ENCODE results near the gene SULT1C2. TPM values are rescaled to one million over a fixed set of nuclear protein-coding genes. Genes with fewer than 3 reads are reported as not detected.

SULT1C2 gene
- total and polyA plus RNA-seq, 7 experiments from 2014 or later = not detected

- H3K27ac ChIP-seq (ENCODE audit: low read depth, low read length) = no peak overlapping the region
- ChIA-PET POLR2A (no interaction called here), CTCF (no interaction called here)
- intact Hi-C loops (cut with micrococcal nuclease) = no loop called here
- Mint-ChIP-seq H3K4me3 (no peak overlapping the region), H3K27me3 (peaks cover 0 to 36% (median 12%) of the 10 kb centered on the region in 5 donors), H3K9me3 (peaks cover 0 to 1% (median 0%) of the 10 kb centered on the region in 11 donors), H3K4me1 (no peaks in the 10 kb centered on the region), H3K27ac (no peak overlapping the region), H3K36me3 (no peaks in the 10 kb centered on the region)
- H3K4me1 ChIP-seq (ENCODE audit: control insufficient read depth in 2 of 2, insufficient read depth in 2 of 2, low read length in 2 of 2) = no peaks in the 10 kb centered on the region
- no peak for DNase-seq
- H3K36me3 ChIP-seq (ENCODE audit: control insufficient read depth in 2 of 3, insufficient read depth in 3 of 3, low read length in 3 of 3) = no peaks in the 10 kb centered on the region
- no peak overlapping the region for H3K4me3 ChIP-seq (ENCODE audit: low read length)
- H3K9me3 ChIP-seq (ENCODE audit: control insufficient read depth in 2 of 3, low read length in 3 of 3) = no peaks in the 10 kb centered on the region
- ATAC-seq = no peak
- no peaks in the 10 kb centered on the region for H3K27me3 ChIP-seq (ENCODE audit: control insufficient read depth in 2 of 2, insufficient read depth in 2 of 2, low read length in 2 of 2)
These were observed 34.9 kb downstream of the SULT1C2 start for GRCh38 chr2:108323619-108324018.

GRCh38 chr2:108324531-108325255 is 36.0 kb downstream of the SULT1C2 start:
- Histone ChIP-seq H3K36me3 (ENCODE audit: control insufficient read depth in 2 of 3, insufficient read depth in 3 of 3, low read length in 3 of 3) (no peaks in the 10 kb centered on the region), H3K27me3 (ENCODE audit: control insufficient read depth in 2 of 2, insufficient read depth in 2 of 2, low read length in 2 of 2) (no peaks in the 10 kb centered on the region), H3K4me1 (ENCODE audit: control insufficient read depth in 2 of 2, insufficient read depth in 2 of 2, low read length in 2 of 2) (no peaks in the 10 kb centered on the region), H3K27ac (ENCODE audit: low read depth, low read length) (no peak overlapping the region), H3K9me3 (ENCODE audit: control insufficient read depth in 2 of 3, low read length in 3 of 3) (no peaks in the 10 kb centered on the region), H3K4me3 (ENCODE audit: low read length) (no peak overlapping the region)
- DNase-seq (no peak), ATAC-seq (no peak)
- intact Hi-C loops (cut with micrococcal nuclease) = no loop called here
- peaks cover 0 to 1% (median 0%) of the 10 kb centered on the region in 11 donors for H3K9me3 Mint-ChIP-seq
- H3K36me3 Mint-ChIP-seq = no peaks in the 10 kb centered on the region
- H3K27ac Mint-ChIP-seq = no peak overlapping the region
- no peaks in the 10 kb centered on the region for H3K4me1 Mint-ChIP-seq
- CTCF ChIA-PET = interaction anchor here (0.6 kb wide), 1 partner anchor 284 kb away, joined by 3 read pairs; no protein-coding TSS in a partner anchor
- POLR2A ChIA-PET = interaction anchor here (0.7 kb wide), 1 partner anchor 12 kb away, joined by 3 read pairs; no protein-coding TSS in a partner anchor
- H3K27me3 Mint-ChIP-seq = peaks cover 2 to 41% (median 18%) of the 10 kb centered on the region in 5 donors
- no peak overlapping the region for H3K4me3 Mint-ChIP-seq

GRCh38 chr2:108325756-108326155 is 37.1 kb downstream of the SULT1C2 start:
- H3K4me1 ChIP-seq (ENCODE audit: control insufficient read depth in 2 of 2, insufficient read depth in 2 of 2, low read length in 2 of 2) = no peaks in the 10 kb centered on the region
- no peaks in the 10 kb centered on the region for H3K36me3 ChIP-seq (ENCODE audit: control insufficient read depth in 2 of 3, insufficient read depth in 3 of 3, low read length in 3 of 3)
- intact Hi-C loops (cut with micrococcal nuclease) = no loop called here
- Mint-ChIP-seq H3K4me3 (no peak overlapping the region), H3K27me3 (peaks cover 5 to 41% (median 23%) of the 10 kb centered on the region in 5 donors), H3K4me1 (no peaks in the 10 kb centered on the region), H3K36me3 (no peaks in the 10 kb centered on the region), H3K27ac (no peak overlapping the region), H3K9me3 (peaks cover 0 to 3% (median 0%) of the 10 kb centered on the region in 11 donors)
- no peaks in the 10 kb centered on the region for H3K27me3 ChIP-seq (ENCODE audit: control insufficient read depth in 2 of 2, insufficient read depth in 2 of 2, low read length in 2 of 2)
- no peak for DNase-seq
- no peak overlapping the region for H3K27ac ChIP-seq (ENCODE audit: low read depth, low read length)
- no peak overlapping the region for H3K4me3 ChIP-seq (ENCODE audit: low read length)
- ATAC-seq = no peak
- no peaks in the 10 kb centered on the region for H3K9me3 ChIP-seq (ENCODE audit: control insufficient read depth in 2 of 3, low read length in 3 of 3)
- CTCF ChIA-PET = interaction anchor here (0.6 to 0.8 kb wide), 2 partner anchors 147 to 283 kb away, joined by 3 read pairs; no protein-coding TSS in a partner anchor
- POLR2A ChIA-PET = no interaction called here

GRCh38 chr2:108329771-108330170 is 41.1 kb downstream of the SULT1C2 start:
- H3K27me3 ChIP-seq (ENCODE audit: control insufficient read depth in 2 of 2, insufficient read depth in 2 of 2, low read length in 2 of 2) = no peaks in the 10 kb centered on the region
- H3K4me1 ChIP-seq (ENCODE audit: control insufficient read depth in 2 of 2, insufficient read depth in 2 of 2, low read length in 2 of 2) = no peaks in the 10 kb centered on the region
- DNase-seq = no peak
- Mint-ChIP-seq H3K27me3 (peaks cover 2 to 26% (median 21%) of the 10 kb centered on the region in 5 donors), H3K9me3 (peaks cover 0 to 3% (median 0%) of the 10 kb centered on the region in 11 donors), H3K27ac (no peak overlapping the region), H3K36me3 (no peaks in the 10 kb centered on the region), H3K4me1 (no peaks in the 10 kb centered on the region), H3K4me3 (no peak overlapping the region)
- H3K9me3 ChIP-seq (ENCODE audit: control insufficient read depth in 2 of 3, low read length in 3 of 3) = no peaks in the 10 kb centered on the region
- H3K36me3 ChIP-seq (ENCODE audit: control insufficient read depth in 2 of 3, insufficient read depth in 3 of 3, low read length in 3 of 3) = no peaks in the 10 kb centered on the region
- no peak for ATAC-seq
- POLR2A ChIA-PET = no interaction called here
- H3K4me3 ChIP-seq (ENCODE audit: low read length) = no peak overlapping the region
- CTCF ChIA-PET = no interaction called here
- intact Hi-C loops (cut with micrococcal nuclease) = no loop called here
- no peak overlapping the region for H3K27ac ChIP-seq (ENCODE audit: low read depth, low read length)

GRCh38 chr2:108330979-108331378 is 42.3 kb downstream of the SULT1C2 start:
- CTCF ChIA-PET = no interaction called here
- H3K4me3 Mint-ChIP-seq = no peak overlapping the region

GRCh38 chr2:108345951-108346350 is 57.3 kb downstream of the SULT1C2 start:
- ChIA-PET POLR2A (no interaction called here), CTCF (no interaction called here)
- intact Hi-C loops (cut with micrococcal nuclease) = no loop called here
- no peaks in the 10 kb centered on the region for H3K36me3 ChIP-seq (ENCODE audit: control insufficient read depth in 2 of 3, insufficient read depth in 3 of 3, low read length in 3 of 3)
- DNase-seq = no peak
- Mint-ChIP-seq H3K27me3 (peaks cover 7 to 19% (median 10%) of the 10 kb centered on the region in 5 donors), H3K27ac (no peak overlapping the region), H3K4me1 (no peaks in the 10 kb centered on the region), H3K36me3 (no peaks in the 10 kb centered on the region), H3K4me3 (no peak overlapping the region), H3K9me3 (no peaks in the 10 kb centered on the region)
- H3K27me3 ChIP-seq (ENCODE audit: control insufficient read depth in 2 of 2, insufficient read depth in 2 of 2, low read length in 2 of 2) = no peaks in the 10 kb centered on the region
- ATAC-seq = no peak
- no peak overlapping the region for H3K4me3 ChIP-seq (ENCODE audit: low read length)
- H3K27ac ChIP-seq (ENCODE audit: low read depth, low read length) = no peak overlapping the region
- no peaks in the 10 kb centered on the region for H3K4me1 ChIP-seq (ENCODE audit: control insufficient read depth in 2 of 2, insufficient read depth in 2 of 2, low read length in 2 of 2)
- H3K9me3 ChIP-seq (ENCODE audit: control insufficient read depth in 2 of 3, low read length in 3 of 3) = no peaks in the 10 kb centered on the region

More at GRCh38 chr2:108330979-108331378, 42.3 kb downstream of the SULT1C2 start:
- Histone ChIP-seq H3K4me1 (ENCODE audit: control insufficient read depth in 2 of 2, insufficient read depth in 2 of 2, low read length in 2 of 2) (no peaks in the 10 kb centered on the region), H3K4me3 (ENCODE audit: low read length) (no peak overlapping the region), H3K27me3 (ENCODE audit: control insufficient read depth in 2 of 2, insufficient read depth in 2 of 2, low read length in 2 of 2) (no peaks in the 10 kb centered on the region), H3K36me3 (ENCODE audit: control insufficient read depth in 2 of 3, insufficient read depth in 3 of 3, low read length in 3 of 3) (no peaks in the 10 kb centered on the region), H3K27ac (ENCODE audit: low read depth, low read length) (no peak overlapping the region), H3K9me3 (ENCODE audit: control insufficient read depth in 2 of 3, low read length in 3 of 3) (no peaks in the 10 kb centered on the region)
- intact Hi-C loops (cut with micrococcal nuclease) = no loop called here
- Mint-ChIP-seq H3K9me3 (peaks cover 0 to 6% (median 0%) of the 10 kb centered on the region in 11 donors), H3K27me3 (peaks cover 2 to 32% (median 28%) of the 10 kb centered on the region in 5 donors), H3K27ac (no peak overlapping the region), H3K4me1 (no peaks in the 10 kb centered on the region), H3K36me3 (no peaks in the 10 kb centered on the region)
- POLR2A ChIA-PET = no interaction called here
- ATAC-seq = no peak
- DNase-seq = no peak

- no peaks in the 10 kb centered on the region for H3K4me1 ChIP-seq (ENCODE audit: control insufficient read depth in 2 of 2, insufficient read depth in 2 of 2, low read length in 2 of 2)
- no peaks in the 10 kb centered on the region for H3K4me1 Mint-ChIP-seq
- no peak for ATAC-seq
- H3K4me3 ChIP-seq (ENCODE audit: low read length) = no peak overlapping the region
- H3K27ac Mint-ChIP-seq = no peak overlapping the region
- H3K27ac ChIP-seq (ENCODE audit: low read depth, low read length) = no peak overlapping the region
- no peaks in the 10 kb centered on the region for H3K9me3 ChIP-seq (ENCODE audit: control insufficient read depth in 2 of 3, low read length in 3 of 3)
- intact Hi-C loops (cut with micrococcal nuclease) = no loop called here
- POLR2A ChIA-PET = no interaction called here
- no peak for DNase-seq
- no peak overlapping the region for H3K4me3 Mint-ChIP-seq
- H3K27me3 Mint-ChIP-seq = peaks cover 8 to 22% (median 13%) of the 10 kb centered on the region in 5 donors
- no peaks in the 10 kb centered on the region for H3K9me3 Mint-ChIP-seq
- CTCF ChIA-PET = no interaction called here
- H3K36me3 ChIP-seq (ENCODE audit: control insufficient read depth in 2 of 3, insufficient read depth in 3 of 3, low read length in 3 of 3) = no peaks in the 10 kb centered on the region
- no peaks in the 10 kb centered on the region for H3K27me3 ChIP-seq (ENCODE audit: control insufficient read depth in 2 of 2, insufficient read depth in 2 of 2, low read length in 2 of 2)
- no peaks in the 10 kb centered on the region for H3K36me3 Mint-ChIP-seq
These were observed 58.1 kb downstream of the SULT1C2 start for GRCh38 chr2:108346827-108347226.
